LNCaP clone FGC (cell line): ENCODE data around the gene KLHL13.
"Not testable (repeated sequence)": the region's sequence is repeated elsewhere in the genome, so short reads cannot be mapped to it uniquely, and the experiment has no call there.

Experiments
- DNase-seq: peaks from one replicate; pipeline ENCODE4 v3.0.0-alpha.2; 2011; ENCODE audit warnings: low read depth
- H3K4me3 ChIP-seq: 2 replicates; pipeline ENCODE4 v1.5.1; 2011; ENCODE audit warnings: mild to moderate bottlenecking, low read depth, low read length, control low read depth
- CTCF ChIP-seq: IDR thresholded peaks from 2 replicates; pipeline ENCODE4 v1.5.1; 2012; ENCODE audit warnings: mild to moderate bottlenecking; ENCODE audit not compliant: control insufficient read depth, insufficient read depth; ENCODE audit errors: extremely low read depth

KLHL13 gene

DNA sequence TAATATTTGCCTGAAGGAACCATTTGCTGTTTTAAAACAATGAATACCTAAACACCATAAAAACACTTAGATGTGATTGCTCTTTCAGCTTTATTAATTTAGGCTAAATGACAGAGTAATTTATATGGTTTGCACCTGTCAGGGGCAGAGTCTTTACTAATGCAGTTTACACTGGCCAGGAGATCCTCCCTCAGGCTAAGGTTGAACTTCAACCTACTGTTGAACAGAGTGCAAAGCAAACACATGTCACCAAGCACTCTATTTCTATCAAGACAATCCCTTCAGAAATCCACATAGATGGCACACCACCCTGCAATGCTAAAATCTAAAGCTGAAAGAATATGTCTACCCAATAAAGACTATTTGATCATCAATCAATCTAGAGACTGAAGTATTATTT is 147.3 kb downstream of the KLHL13 start:
- DNase-seq, result no peak

DNA sequence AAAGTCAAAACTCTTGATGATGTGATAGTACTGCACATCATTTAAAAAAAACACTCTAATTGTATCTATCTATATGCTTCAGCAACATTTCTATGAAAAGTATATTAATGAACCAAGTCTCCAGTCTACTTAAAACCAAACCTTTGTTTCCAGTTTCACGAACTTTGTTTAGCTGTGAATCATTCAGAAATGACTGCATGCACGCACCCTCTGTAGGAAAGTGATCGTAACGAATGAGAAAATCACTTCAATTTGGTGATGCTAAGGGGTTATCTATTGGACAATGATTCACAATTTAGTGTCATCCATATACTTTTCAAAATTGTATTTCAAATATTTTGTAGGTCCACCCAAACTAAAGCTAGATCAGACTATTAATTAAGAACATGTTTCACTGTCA is 157.6 kb downstream of the KLHL13 start:
- no peak for TF ChIP-seq CTCF
- DNase-seq, result no peak

More for the DNA sequence above, 147.3 kb downstream of the KLHL13 start:
- H3K4me3 ChIP-seq, result no peak overlapping the region
- no peak for TF ChIP-seq CTCF

GRCh38 chrX:117957128-117957527 is 159.5 kb downstream of the KLHL13 start:
- H3K4me3 ChIP-seq, result no peak overlapping the region
- DNase-seq, result no peak
- TF ChIP-seq CTCF, result no peak

More for the DNA sequence above, 157.6 kb downstream of the KLHL13 start:
- no peak overlapping the region for H3K4me3 ChIP-seq

DNA sequence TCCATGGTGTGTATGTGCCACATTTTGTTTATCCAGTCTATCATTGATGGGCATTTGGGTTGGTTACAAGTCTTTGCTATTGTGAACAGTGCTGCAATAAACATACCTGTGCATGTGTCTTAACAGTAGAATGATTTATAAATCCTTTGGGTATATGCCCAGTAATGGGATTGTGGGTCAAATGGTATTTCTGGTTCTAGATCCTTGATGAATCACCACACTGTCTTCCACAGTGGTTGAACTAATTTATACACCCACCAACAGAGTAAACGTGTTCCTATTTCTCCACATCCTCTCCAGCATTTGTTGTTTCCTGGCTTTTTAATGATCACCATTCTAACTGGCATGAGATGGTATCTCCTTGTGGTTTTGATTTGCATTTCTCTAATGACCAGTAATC is 177.3 kb downstream of the KLHL13 start:
- not testable (repeated sequence) for H3K4me3 ChIP-seq, DNase-seq

DNA sequence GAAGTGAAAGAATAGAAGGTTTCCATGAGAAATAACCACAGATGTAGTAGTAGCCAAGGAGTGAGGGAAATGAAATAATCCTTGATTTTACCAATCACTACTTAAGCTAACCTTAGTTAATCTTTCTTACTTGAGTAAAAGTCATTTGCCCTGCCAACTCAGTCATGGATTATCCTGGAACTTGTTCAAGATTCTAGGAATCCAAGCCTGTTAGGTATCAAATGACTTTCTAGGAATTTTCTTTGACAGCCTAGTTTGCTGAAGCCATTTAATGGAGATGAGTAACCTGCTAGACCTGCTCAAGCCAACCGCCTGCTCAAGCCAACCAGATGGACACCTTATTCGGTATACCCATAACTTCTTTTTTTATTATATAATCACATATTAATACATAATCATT is 180.5 kb downstream of the KLHL13 start:
- no peak for TF ChIP-seq CTCF
- peak; percentile 44 for DNase-seq
- H3K4me3 ChIP-seq, result no peak overlapping the region

DNA sequence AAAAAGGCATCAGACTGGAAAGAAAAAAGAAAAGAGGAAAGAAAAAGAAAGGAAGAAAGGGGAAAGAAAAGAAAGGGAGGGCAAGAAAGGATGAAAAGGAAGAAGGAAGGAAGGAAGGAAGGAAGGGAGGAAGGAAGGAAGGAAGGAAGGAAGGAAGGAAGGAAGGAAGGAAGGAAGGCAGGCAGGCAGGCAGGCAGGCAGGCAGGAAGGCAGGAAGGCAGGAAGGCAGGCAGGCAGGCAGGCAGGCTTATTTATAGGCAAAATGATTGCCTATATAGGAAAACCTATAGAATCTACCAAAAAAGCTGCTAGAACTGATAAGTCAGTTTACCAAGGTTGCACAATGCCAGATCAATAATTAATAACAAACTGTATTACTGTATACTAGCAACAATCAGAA is 186.5 kb downstream of the KLHL13 start:
- not testable (repeated sequence) for H3K4me3 ChIP-seq, DNase-seq

DNA sequence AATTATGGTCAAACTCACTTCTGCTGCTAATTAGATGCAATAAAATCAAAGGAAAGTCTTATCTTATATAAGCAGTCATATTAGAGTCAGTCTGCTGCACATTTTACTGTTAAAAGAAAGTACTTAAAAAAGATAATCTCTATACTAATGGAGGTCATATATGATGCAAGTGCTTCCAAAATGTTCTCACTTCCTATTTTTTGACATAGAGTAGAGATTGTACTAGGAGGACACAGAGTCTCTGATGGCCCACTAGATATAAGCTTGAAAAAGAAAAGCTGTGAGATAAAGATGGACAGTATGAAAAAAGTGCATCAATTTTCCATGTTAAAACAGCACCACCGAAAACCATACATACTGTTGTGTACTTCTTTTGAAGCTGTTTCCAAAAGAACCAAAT is 196.9 kb downstream of the KLHL13 start:
- H3K4me3 ChIP-seq, result no peak overlapping the region
- DNase-seq, result no peak
- no peak for TF ChIP-seq CTCF

- no peak overlapping the region for H3K4me3 ChIP-seq
- no peak for DNase-seq
- no peak for TF ChIP-seq CTCF
Observed at GRCh38 chrX:117910216-117910615, 206.4 kb downstream of the KLHL13 start.
